ENCODE measurements around the gene KLHDC3. TPM values are rescaled to one million over a fixed set of nuclear protein-coding genes. Genes with fewer than 3 reads are reported as not detected.

KLHDC3 gene
- total and polyA plus RNA-seq, 2 of the 13 experiments (the other 11 are each of a cell fraction or from before 2014, with no cell fraction given): 78.3 to 91.5 TPM

DNA sequence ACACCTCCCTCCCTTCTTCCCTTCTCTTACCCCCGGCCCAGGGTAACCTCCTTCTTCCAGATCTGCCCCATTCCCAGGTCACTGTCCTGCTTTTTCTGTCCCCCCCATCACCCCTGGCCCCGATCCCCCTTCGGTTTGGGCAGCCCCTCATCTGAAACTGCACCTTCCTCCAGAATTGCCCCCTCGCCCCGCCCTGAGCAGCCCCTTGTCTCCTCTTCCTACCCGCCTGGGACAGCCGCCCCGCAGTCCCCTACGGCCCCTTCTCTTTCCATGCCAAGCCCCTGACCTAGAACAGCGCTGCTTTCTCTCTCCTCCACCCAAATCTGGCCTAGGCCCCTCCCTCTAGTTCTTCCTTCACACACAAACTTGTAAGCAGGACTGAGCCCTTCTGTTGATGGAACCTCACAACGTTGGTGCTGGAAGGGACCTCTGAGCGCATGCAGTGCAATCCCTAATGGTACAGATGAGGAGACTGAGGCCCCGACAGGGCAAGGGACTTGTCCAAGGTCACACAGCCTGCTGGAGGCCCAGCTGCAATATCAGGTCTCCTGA lies 29.0 kb upstream of the KLHDC3 start (continued):
- TF ChIP-seq, protein P1, sequence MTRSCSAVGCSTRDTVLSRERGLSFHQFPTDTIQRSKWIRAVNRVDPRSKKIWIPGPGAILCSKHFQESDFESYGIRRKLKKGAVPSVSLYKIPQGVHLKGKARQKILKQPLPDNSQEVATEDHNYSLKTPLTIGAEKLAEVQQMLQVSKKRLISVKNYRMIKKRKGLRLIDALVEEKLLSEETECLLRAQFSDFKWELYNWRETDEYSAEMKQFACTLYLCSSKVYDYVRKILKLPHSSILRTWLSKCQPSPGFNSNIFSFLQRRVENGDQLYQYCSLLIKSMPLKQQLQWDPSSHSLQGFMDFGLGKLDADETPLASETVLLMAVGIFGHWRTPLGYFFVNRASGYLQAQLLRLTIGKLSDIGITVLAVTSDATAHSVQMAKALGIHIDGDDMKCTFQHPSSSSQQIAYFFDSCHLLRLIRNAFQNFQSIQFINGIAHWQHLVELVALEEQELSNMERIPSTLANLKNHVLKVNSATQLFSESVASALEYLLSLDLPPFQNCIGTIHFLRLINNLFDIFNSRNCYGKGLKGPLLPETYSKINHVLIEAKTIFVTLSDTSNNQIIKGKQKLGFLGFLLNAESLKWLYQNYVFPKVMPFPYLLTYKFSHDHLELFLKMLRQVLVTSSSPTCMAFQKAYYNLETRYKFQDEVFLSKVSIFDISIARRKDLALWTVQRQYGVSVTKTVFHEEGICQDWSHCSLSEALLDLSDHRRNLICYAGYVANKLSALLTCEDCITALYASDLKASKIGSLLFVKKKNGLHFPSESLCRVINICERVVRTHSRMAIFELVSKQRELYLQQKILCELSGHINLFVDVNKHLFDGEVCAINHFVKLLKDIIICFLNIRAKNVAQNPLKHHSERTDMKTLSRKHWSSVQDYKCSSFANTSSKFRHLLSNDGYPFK (CRISPR knock-in tag; IDR thresholded peaks at IDR 0.05; ENCODE audit: borderline replicate concordance): 0 out of 2 replicates have a peak, but pooled peaks have one; percentile 11
- no peak for TF ChIP-seq PHF21A (CRISPR knock-in tag; IDR thresholded peaks at IDR 0.05)
- TF ChIP-seq, protein P2, sequence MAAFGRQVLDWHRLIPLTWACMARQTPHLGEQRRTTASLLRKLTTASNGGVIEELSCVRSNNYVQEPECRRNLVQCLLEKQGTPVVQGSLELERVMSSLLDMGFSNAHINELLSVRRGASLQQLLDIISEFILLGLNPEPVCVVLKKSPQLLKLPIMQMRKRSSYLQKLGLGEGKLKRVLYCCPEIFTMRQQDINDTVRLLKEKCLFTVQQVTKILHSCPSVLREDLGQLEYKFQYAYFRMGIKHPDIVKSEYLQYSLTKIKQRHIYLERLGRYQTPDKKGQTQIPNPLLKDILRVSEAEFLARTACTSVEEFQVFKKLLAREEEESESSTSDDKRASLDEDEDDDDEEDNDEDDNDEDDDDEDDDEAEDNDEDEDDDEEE (CRISPR knock-in tag; IDR thresholded peaks at IDR 0.05): 0 out of 2 replicates have a peak, but pooled peaks have one; percentile 56
- 0 out of 2 replicates have a peak, but pooled peaks have one; percentile 21 for TF ChIP-seq PAX8 (CRISPR knock-in tag; IDR thresholded peaks at IDR 0.05; ENCODE audit: borderline replicate concordance)
- TF ChIP-seq MIER3 (CRISPR knock-in tag; IDR thresholded peaks at IDR 0.05; ENCODE audit: borderline replicate concordance): no peak
- peak; percentile 94 for TF ChIP-seq KDM1A (CRISPR knock-in tag; IDR thresholded peaks at IDR 0.05)
- no peak for TF ChIP-seq ZNF749 (CRISPR knock-in tag; IDR thresholded peaks at IDR 0.05; ENCODE audit: borderline replicate concordance)
- TF ChIP-seq ZNF567 (CRISPR knock-in tag; IDR thresholded peaks at IDR 0.05; ENCODE audit: borderline replicate concordance): 0 out of 2 replicates have a peak, but pooled peaks have one; percentile 32
- TF ChIP-seq, protein P3, sequence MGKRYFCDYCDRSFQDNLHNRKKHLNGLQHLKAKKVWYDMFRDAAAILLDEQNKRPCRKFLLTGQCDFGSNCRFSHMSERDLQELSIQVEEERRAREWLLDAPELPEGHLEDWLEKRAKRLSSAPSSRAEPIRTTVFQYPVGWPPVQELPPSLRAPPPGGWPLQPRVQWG (CRISPR knock-in tag; IDR thresholded peaks at IDR 0.05; ENCODE audit: borderline replicate concordance, low read depth): no peak
- no peak for TF ChIP-seq HNF4A (CRISPR knock-in tag; IDR thresholded peaks at IDR 0.05)
- peak; percentile 95 for TF ChIP-seq ZNF768 (CRISPR knock-in tag; IDR thresholded peaks at IDR 0.05)
- TF ChIP-seq, protein P4, sequence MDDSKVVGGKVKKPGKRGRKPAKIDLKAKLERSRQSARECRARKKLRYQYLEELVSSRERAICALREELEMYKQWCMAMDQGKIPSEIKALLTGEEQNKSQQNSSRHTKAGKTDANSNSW (CRISPR knock-in tag; IDR thresholded peaks at IDR 0.05; ENCODE audit: borderline replicate concordance): no peak
- TF ChIP-seq NFIB (CRISPR knock-in tag; IDR thresholded peaks at IDR 0.05; ENCODE audit: borderline replicate concordance): no peak
- TF ChIP-seq, protein P5, sequence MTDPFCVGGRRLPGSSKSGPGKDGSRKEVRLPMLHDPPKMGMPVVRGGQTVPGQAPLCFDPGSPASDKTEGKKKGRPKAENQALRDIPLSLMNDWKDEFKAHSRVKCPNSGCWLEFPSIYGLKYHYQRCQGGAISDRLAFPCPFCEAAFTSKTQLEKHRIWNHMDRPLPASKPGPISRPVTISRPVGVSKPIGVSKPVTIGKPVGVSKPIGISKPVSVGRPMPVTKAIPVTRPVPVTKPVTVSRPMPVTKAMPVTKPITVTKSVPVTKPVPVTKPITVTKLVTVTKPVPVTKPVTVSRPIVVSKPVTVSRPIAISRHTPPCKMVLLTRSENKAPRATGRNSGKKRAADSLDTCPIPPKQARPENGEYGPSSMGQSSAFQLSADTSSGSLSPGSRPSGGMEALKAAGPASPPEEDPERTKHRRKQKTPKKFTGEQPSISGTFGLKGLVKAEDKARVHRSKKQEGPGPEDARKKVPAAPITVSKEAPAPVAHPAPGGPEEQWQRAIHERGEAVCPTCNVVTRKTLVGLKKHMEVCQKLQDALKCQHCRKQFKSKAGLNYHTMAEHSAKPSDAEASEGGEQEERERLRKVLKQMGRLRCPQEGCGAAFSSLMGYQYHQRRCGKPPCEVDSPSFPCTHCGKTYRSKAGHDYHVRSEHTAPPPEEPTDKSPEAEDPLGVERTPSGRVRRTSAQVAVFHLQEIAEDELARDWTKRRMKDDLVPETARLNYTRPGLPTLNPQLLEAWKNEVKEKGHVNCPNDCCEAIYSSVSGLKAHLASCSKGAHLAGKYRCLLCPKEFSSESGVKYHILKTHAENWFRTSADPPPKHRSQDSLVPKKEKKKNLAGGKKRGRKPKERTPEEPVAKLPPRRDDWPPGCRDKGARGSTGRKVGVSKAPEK (CRISPR knock-in tag; IDR thresholded peaks at IDR 0.05; ENCODE audit: borderline replicate concordance): no peak
- no peak for TF ChIP-seq PCBP1 (IDR thresholded peaks at IDR 0.05; ENCODE audit: borderline replicate concordance, low read depth, low read length)
- TF ChIP-seq ZNF7 (CRISPR knock-in tag; IDR thresholded peaks at IDR 0.05): no peak
- TF ChIP-seq MYC (CRISPR knock-in tag; IDR thresholded peaks at IDR 0.05; ENCODE audit: borderline replicate concordance): no peak
- TF ChIP-seq FOXO1 (CRISPR knock-in tag; IDR thresholded peaks at IDR 0.05): peak; percentile 6; the same call in 1 of the 2 replicates
- TF ChIP-seq, protein P6, sequence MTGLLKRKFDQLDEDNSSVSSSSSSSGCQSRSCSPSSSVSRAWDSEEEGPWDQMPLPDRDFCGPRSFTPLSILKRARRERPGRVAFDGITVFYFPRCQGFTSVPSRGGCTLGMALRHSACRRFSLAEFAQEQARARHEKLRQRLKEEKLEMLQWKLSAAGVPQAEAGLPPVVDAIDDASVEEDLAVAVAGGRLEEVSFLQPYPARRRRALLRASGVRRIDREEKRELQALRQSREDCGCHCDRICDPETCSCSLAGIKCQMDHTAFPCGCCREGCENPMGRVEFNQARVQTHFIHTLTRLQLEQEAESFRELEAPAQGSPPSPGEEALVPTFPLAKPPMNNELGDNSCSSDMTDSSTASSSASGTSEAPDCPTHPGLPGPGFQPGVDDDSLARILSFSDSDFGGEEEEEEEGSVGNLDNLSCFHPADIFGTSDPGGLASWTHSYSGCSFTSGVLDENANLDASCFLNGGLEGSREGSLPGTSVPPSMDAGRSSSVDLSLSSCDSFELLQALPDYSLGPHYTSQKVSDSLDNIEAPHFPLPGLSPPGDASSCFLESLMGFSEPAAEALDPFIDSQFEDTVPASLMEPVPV (CRISPR knock-in tag; IDR thresholded peaks at IDR 0.05): no peak
- TF ChIP-seq MEIS1 (CRISPR knock-in tag; IDR thresholded peaks at IDR 0.05; ENCODE audit: borderline replicate concordance): 0 out of 2 replicates have a peak, but pooled peaks have one; percentile 27
